A549 (cell line): ENCODE measurements around the gene COX19. TPM values are rescaled to one million over a fixed set of nuclear protein-coding genes. Genes with fewer than 3 reads are reported as not detected.

Experiments used
- ATAC-seq, 2 experiments: fragments of 200-7000 bp in 1 of 2; fragments of >200 bp in 1 of 2; cut with Nextera tagmentation in 1 of 2; cut with Tn5 transposase in 1 of 2; 3 replicates each; pipeline versions ENCODE4 v1.8.0 to v1.9.1; 2018 to 2020; ENCODE audit warnings: mild to moderate bottlenecking in 1 of 2, moderate library complexity in 1 of 2
- CTCF ChIA-PET: fragments of 300-600 bp; sonication (Branson Sonifier 250); formaldehyde crosslinking; extraction: SDS; loops from one replicate; lab custom pipeline; 2021; ENCODE audit warnings: antibody characterized with exemption, inconsistent platforms; lab: Yijun Ruan, JAX
- POLR2A ChIA-PET: fragments of 350-600 bp; formaldehyde crosslinking; extraction: SDS; loops from one replicate; lab custom pipeline; 2021; ENCODE audit warnings: antibody characterized with exemption, inconsistent platforms; lab: Yijun Ruan, JAX
- DNase-seq, 2 experiments: peaks; one replicate each; pipeline versions ENCODE4 v3.0.0 to v3.0.0-alpha.2; 2011 to 2016; ENCODE audit warnings: low read depth in 1 of 2, low spot score in 1 of 2
- FAIRE-seq: peaks from 2 replicates; lab custom pipeline; 2011; peaks lifted over from hg19 to GRCh38; lab: Jason Lieb, UNC
- H3K27ac ChIP-seq, 2 experiments: fragments of >200 bp; sonication (Bioruptor Twin); formaldehyde crosslinking; 3 replicates each; pipeline ENCODE4 v1.5.1; 2016 to 2017
- H3K4me1 ChIP-seq: fragments of >200 bp; sonication (Bioruptor Twin); formaldehyde crosslinking; 3 replicates; pipeline ENCODE4 v1.6.1; 2016
- H3K4me2 ChIP-seq: fragments of >200 bp; sonication (Bioruptor Twin); formaldehyde crosslinking; 3 replicates; pipeline ENCODE4 v1.6.1; 2016
- H3K4me3 ChIP-seq: fragments of >200 bp; sonication (Bioruptor Twin); formaldehyde crosslinking; 3 replicates; pipeline ENCODE4 v1.5.1; 2016
- H3K9me3 ChIP-seq: fragments of >200 bp; sonication (Bioruptor Twin); formaldehyde crosslinking; 3 replicates; pipeline ENCODE4 v1.6.1; 2016
- BHLHE40 ChIP-seq: IDR thresholded peaks from 2 replicates; pipeline ENCODE4 v1.6.1; 2012; ENCODE audit warnings: low read depth, low read length, inconsistent platforms
- CBX2 ChIP-seq: fragments of 200-600 bp; sonication (generic); IDR thresholded peaks from 2 replicates; pipeline ENCODE4 v1.6.1; 2016; ENCODE audit warnings: low read depth, mild to moderate bottlenecking, borderline replicate concordance
- CBX8 ChIP-seq: fragments of 200-600 bp; sonication (generic); IDR thresholded peaks from 2 replicates; pipeline ENCODE4 v1.6.1; 2016
- CHD4 ChIP-seq: fragments of 200-600 bp; sonication (generic); IDR thresholded peaks from 2 replicates; pipeline ENCODE4 v1.6.1; 2016; ENCODE audit warnings: antibody characterized with exemption, mild to moderate bottlenecking, borderline replicate concordance
- E2F6 ChIP-seq: IDR thresholded peaks from 2 replicates; pipeline ENCODE4 v1.6.1; 2012; ENCODE audit warnings: low read depth, borderline replicate concordance
- EHF ChIP-seq: fragments of 250-450 bp; sonication (Bioruptor Pico); IDR thresholded peaks from 2 replicates; pipeline ENCODE4 v1.5.0; 2020; ENCODE audit warnings: mild to moderate bottlenecking
- EHMT2 ChIP-seq: fragments of 200-600 bp; sonication (generic); IDR thresholded peaks from 2 replicates; pipeline ENCODE4 v1.6.1; 2016; ENCODE audit warnings: antibody characterized with exemption, low read depth, mild to moderate bottlenecking, moderate library complexity
- ELK1 ChIP-seq: fragments of 150-350 bp; IDR thresholded peaks from 2 replicates; pipeline ENCODE4 v1.6.1; 2014; ENCODE audit warnings: low read depth, mild to moderate bottlenecking, low read length
- ESRRA ChIP-seq: fragments of 150-350 bp; IDR thresholded peaks from 2 replicates; pipeline ENCODE4 v1.6.1; 2014; ENCODE audit warnings: mild to moderate bottlenecking, low read length, borderline replicate concordance
- FOSL2 ChIP-seq, 2 experiments: fragments of 450-650 bp in 1 of 2; fragments of >200 bp in 1 of 2; sonication (Bioruptor Twin) in 1 of 2; formaldehyde crosslinking; IDR thresholded peaks; 2 replicates each; pipeline versions ENCODE4 v1.5.0 to v1.6.1; 2016 to 2020; ENCODE audit warnings: mild to moderate bottlenecking in 1 of 2, moderate library complexity in 1 of 2
- HEYL ChIP-seq: fragments of 250-450 bp; sonication (Bioruptor Pico); IDR thresholded peaks from 2 replicates; pipeline ENCODE4 v1.8.0; 2021; ENCODE audit warnings: mild to moderate bottlenecking, moderate library complexity
- KDM1A ChIP-seq: fragments of 200-600 bp; sonication (generic); IDR thresholded peaks from 2 replicates; pipeline ENCODE4 v1.6.1; 2016; ENCODE audit warnings: low read depth, mild to moderate bottlenecking
- NFE2L2 ChIP-seq: fragments of 150-350 bp; conservative IDR thresholded peaks from 2 replicates; pipeline ENCODE4 v1.6.1; 2014; ENCODE audit warnings: low read length
- NPAS2 ChIP-seq: fragments of 250-450 bp; sonication (Bioruptor Pico); IDR thresholded peaks from 2 replicates; pipeline ENCODE4 v1.8.0; 2022; ENCODE audit warnings: mild to moderate bottlenecking, moderate library complexity, borderline replicate concordance
- PBX3 ChIP-seq: IDR thresholded peaks from 2 replicates; pipeline ENCODE4 v1.6.1; 2012
- PHF8 ChIP-seq: fragments of 200-600 bp; sonication (generic); IDR thresholded peaks from 2 replicates; pipeline ENCODE4 v1.6.1; 2016; ENCODE audit warnings: low read depth, mild to moderate bottlenecking, antibody characterized with exemption, moderate library complexity, borderline replicate concordance
- RAD21 ChIP-seq, 2 experiments: fragments of >200 bp in 1 of 2; sonication (Bioruptor Twin) in 1 of 2; formaldehyde crosslinking in 1 of 2; IDR thresholded peaks in 1 of 2; conservative IDR thresholded peaks in 1 of 2; 2 replicates in 1 of 2; 3 replicates in 1 of 2; pipeline ENCODE4 v1.6.1; 2012 to 2018; ENCODE audit warnings: inconsistent platforms in 1 of 2
- RARB ChIP-seq: fragments of 250-450 bp; sonication (Bioruptor Pico); IDR thresholded peaks from 2 replicates; pipeline ENCODE4 v1.8.0; 2021; ENCODE audit warnings: mild to moderate bottlenecking, moderate library complexity
- RFX5 ChIP-seq: fragments of 450-650 bp; IDR thresholded peaks from 2 replicates; pipeline ENCODE4 v1.7.1; 2014; ENCODE audit warnings: antibody characterized with exemption, mild to moderate bottlenecking, moderate library complexity
- RNF2 ChIP-seq: fragments of 200-600 bp; sonication (generic); IDR thresholded peaks from 2 replicates; pipeline ENCODE4 v1.6.1; 2016; ENCODE audit warnings: low read depth, mild to moderate bottlenecking, antibody characterized with exemption, moderate library complexity, borderline replicate concordance
- SREBF2 ChIP-seq: fragments of 450-650 bp; IDR thresholded peaks from 2 replicates; pipeline ENCODE4 v1.6.1; 2014; ENCODE audit warnings: mild to moderate bottlenecking, moderate library complexity
- ZC3H11A ChIP-seq: fragments of 450-650 bp; IDR thresholded peaks from 2 replicates; pipeline ENCODE4 v1.6.1; 2014; ENCODE audit warnings: antibody characterized with exemption, mild to moderate bottlenecking
- ZFP36 ChIP-seq: fragments of 450-650 bp; IDR thresholded peaks from 2 replicates; pipeline ENCODE4 v1.6.1; 2014; ENCODE audit warnings: borderline replicate concordance; ENCODE audit not compliant: partially characterized antibody
- ZSCAN20 ChIP-seq: fragments of 250-450 bp; sonication (Bioruptor Pico); IDR thresholded peaks from 2 replicates; pipeline ENCODE4 v1.8.0; 2022; ENCODE audit warnings: mild to moderate bottlenecking, moderate library complexity
- WGBS: methylation state at CpG from one replicate; pipeline ENCODE4 v1.1.6; 2017; ENCODE audit errors: missing lambda C conversion rate; 5-methylcytosine and 5-hydroxymethylcytosine counted together
- polyA plus RNA-seq, 4 experiments: library from polyadenylated mRNA; depleted of rRNA in 3 of 4; stranded (reverse); fragments of >200 nt; fragmentation: RNase III in 1 of 4; extraction: RNeasy Plus Mini Kit Qiagen cat#74134 plus additional on column Dnase treatment in 1 of 4; gene quantifications; 2 replicates in 3 of 4; 3 replicates in 1 of 4; pipeline ENCODE4 v1.2.3, GENCODE V29; 2011 to 2017
- TF ChIP-seq, protein P1 (sequence below): fragments of >200 bp; sonication (Bioruptor Twin); formaldehyde crosslinking; IDR thresholded peaks from 2 replicates; pipeline ENCODE4 v1.6.1; 2016
- TF ChIP-seq, protein P2 (sequence below): fragments of >200 bp; sonication (Bioruptor Twin); formaldehyde crosslinking; IDR thresholded peaks from 3 replicates; pipeline ENCODE4 v1.5.1; 2016

The COX19 gene
- polyA plus RNA-seq, 2 of the 4 experiments (the other 2 are of a cell fraction): 6.2 to 7.6 TPM

GRCh38 chr7:966291-967069, 8.9 kb downstream of the COX19 start:
- ChIA-PET CTCF (interaction anchor here (1.6 to 2.9 kb wide), 3 partner anchors 27 to 99 kb away, joined by 8 to 18 read pairs (median 14); no protein-coding TSS in a partner anchor), POLR2A (interaction anchor here (0.6 kb wide), 1 partner anchor 78 kb away, joined by 7 read pairs; the partner anchor contains the start of gene GPR146)
- no peak overlapping the region for H3K27ac ChIP-seq

GRCh38 chr7:964401-965231, 10.7 kb downstream of the COX19 start:
- Histone ChIP-seq H3K4me3 (no peak overlapping the region), H3K9me3 (no peaks in the 10 kb centered on the region), H3K4me2 (no peak overlapping the region), H3K27ac (no peak overlapping the region), H3K4me1 (no peaks in the 10 kb centered on the region)
- FAIRE-seq (no peak), ATAC-seq (peak; percentile 37 to 48; a peak in 4 of 6 replicates), DNase-seq (peak in 1 of 2 experiments; percentile 45)
- WGBS: 73% methylated on average over 22 of the region's 27 CpGs
- CTCF ChIA-PET: interaction anchor here (0.7 to 1.3 kb wide), 4 partner anchors 10 to 101 kb away, joined by 3 to 4 read pairs (median 4); partner anchors contain the start of gene ADAP1
- TF ChIP-seq ZC3H11A (no peak), BHLHE40 (no peak), HEYL (CRISPR knock-in tag) (no peak), KDM1A (no peak), FOSL2 (IDR thresholded peaks at IDR 0.05) (no peak), FOSL2 (CRISPR knock-in tag; IDR thresholded peaks at IDR 0.05) (no peak), ZFP36 (no peak), PHF8 (no peak), RARB (no peak), EHF (CRISPR knock-in tag) (no peak), PBX3 (no peak), ZSCAN20 (CRISPR knock-in tag) (no peak), CBX2 (no peak), ELK1 (no peak), SREBF2 (no peak), E2F6 (no peak), EHMT2 (no peak)
- TF ChIP-seq, protein P1, sequence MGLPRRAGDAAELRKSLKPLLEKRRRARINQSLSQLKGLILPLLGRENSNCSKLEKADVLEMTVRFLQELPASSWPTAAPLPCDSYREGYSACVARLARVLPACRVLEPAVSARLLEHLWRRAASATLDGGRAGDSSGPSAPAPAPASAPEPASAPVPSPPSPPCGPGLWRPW: no peak
- TF ChIP-seq, protein P2, sequence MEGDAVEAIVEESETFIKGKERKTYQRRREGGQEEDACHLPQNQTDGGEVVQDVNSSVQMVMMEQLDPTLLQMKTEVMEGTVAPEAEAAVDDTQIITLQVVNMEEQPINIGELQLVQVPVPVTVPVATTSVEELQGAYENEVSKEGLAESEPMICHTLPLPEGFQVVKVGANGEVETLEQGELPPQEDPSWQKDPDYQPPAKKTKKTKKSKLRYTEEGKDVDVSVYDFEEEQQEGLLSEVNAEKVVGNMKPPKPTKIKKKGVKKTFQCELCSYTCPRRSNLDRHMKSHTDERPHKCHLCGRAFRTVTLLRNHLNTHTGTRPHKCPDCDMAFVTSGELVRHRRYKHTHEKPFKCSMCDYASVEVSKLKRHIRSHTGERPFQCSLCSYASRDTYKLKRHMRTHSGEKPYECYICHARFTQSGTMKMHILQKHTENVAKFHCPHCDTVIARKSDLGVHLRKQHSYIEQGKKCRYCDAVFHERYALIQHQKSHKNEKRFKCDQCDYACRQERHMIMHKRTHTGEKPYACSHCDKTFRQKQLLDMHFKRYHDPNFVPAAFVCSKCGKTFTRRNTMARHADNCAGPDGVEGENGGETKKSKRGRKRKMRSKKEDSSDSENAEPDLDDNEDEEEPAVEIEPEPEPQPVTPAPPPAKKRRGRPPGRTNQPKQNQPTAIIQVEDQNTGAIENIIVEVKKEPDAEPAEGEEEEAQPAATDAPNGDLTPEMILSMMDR: no peak
- POLR2A ChIA-PET: no interaction called here

More at GRCh38 chr7:966291-967069, 8.9 kb downstream of the COX19 start:
- no peak for FAIRE-seq
- TF ChIP-seq CHD4: no peak
- TF ChIP-seq RAD21 (conservative IDR thresholded peaks at IDR 0.05 in 1 of 2, IDR thresholded peaks at IDR 0.05 in 1 of 2): no peak
- no peak for TF ChIP-seq ESRRA
- TF ChIP-seq KDM1A: no peak
- no peak for TF ChIP-seq PBX3
- no peak for TF ChIP-seq PHF8
- no peak for TF ChIP-seq CBX8
- TF ChIP-seq BHLHE40: no peak
- no peak for TF ChIP-seq NPAS2
- TF ChIP-seq ZSCAN20 (CRISPR knock-in tag): no peak
- no peak for TF ChIP-seq SREBF2
- TF ChIP-seq NFE2L2: no peak
- no peak for TF ChIP-seq RNF2
- TF ChIP-seq RFX5: no peak
- DNase-seq: no peak
- no peaks in the 10 kb centered on the region for H3K9me3 ChIP-seq
- H3K4me1 ChIP-seq: no peaks in the 10 kb centered on the region
- 88% methylated on average over 22 of the region's 22 CpGs for WGBS
- H3K4me3 ChIP-seq: no peak overlapping the region
- ATAC-seq: no peak
- no peak overlapping the region for H3K4me2 ChIP-seq
